Fibroblast of skin of back (primary cell): ENCODE data around the gene ACYP2.
A peak's percentile ranks its signal among the peaks of the same experiment; 100 is the strongest.
"Not testable (repeated sequence)": the region's sequence is repeated elsewhere in the genome, so short reads cannot be mapped to it uniquely, and the experiment has no call there.

ENCODE experiments used
- DNase-seq: peaks from one replicate; pipeline ENCODE4 v3.0.0-alpha.2; 2013

Gene ACYP2

DNA sequence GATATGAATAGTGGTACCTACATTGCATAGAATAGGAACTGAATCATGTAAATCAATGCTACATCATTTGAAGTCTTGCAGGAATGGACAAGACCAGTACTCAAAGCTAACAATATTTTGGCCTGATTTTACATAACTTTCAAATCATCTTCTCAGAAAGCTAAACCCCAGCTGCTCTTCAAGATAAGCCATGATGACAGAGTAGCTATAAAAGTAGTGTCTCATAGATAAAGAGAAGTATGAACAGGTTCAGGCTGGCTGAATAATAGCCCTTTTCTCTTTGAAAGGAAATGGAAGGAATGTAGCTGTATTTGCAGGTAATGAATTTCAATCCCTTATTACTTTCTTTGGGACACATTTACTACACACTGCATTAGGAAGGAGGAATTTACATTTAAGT is 112.4 kb downstream of the ACYP2 start:
- no peak for DNase-seq

DNA sequence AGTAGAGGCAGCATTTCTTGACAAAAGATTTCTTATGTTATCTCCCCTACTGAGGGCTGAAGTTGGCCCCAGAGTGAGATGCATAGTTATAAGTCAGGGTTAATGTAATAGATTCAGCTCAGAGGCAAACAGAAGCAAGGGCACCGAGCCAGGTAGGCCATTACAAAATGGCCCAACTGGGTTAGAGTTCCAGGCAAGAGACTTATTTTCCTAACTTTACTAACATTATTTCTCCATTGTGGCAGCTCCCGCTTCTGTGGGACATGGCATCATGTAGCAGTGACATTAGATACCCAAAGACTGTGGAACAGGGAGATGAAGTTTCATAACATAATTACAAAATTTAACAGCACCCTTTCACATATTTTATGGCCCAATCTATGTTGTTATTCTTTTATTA is 113.5 kb downstream of the ACYP2 start:
- no peak for DNase-seq

DNA sequence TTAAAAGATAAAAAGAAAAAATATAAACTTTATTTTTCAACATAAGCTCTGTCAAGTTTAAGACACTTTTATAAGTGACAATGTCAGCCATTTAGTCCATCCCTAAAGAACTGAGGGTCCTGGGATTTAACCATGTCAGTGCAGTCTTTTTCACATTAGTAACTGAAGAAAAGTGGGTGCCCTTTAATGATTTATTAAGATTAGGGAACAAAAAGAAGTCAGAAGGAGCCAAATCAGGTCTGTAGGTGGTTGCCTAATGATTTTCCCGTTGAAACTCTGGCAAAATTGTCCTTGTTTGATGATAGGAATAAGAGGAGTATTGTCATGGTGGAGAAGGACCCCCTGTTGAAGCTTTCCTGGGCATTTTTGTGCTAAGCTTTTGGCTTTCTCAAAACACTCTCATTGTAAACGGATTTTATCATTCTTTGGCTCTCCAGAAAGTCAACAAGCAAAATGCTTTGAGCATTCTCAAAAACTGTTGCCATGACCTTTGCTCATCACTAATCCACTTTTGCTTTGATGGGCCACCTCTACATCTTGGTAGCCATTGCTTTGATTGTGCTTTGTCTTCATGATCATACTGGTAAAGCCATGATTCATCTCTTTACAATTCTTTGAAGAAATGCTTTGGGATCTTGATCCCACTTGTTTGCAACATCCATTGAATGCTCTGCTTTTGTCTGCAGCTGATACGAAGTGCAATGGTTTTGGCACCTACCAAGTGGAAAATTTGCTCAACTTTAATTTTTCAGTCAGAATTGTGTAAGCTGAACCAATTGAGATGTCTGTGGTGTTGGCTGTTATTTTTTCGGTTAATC is 118.6 kb downstream of the ACYP2 start:
- DNase-seq = no peak

DNA sequence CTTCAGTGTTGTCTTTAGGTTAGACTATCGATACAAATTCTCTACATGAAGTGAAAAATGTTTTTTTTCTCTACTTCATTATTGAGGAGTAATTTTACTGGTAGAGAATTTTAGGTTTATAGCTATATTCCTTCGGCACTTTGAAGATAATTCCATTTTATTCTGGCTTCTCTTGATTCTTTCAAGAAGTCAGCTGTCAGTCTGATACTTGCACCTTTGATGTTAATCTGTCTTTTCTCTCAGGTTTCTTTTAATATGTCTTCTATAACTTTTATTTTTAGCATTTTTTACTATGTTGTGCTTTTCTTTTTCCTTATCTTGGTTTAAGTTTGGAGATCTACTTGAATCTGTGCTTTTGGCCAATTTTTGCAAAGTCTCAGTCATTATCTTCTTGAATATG is 122.0 kb downstream of the ACYP2 start:
- no peak for DNase-seq

DNA sequence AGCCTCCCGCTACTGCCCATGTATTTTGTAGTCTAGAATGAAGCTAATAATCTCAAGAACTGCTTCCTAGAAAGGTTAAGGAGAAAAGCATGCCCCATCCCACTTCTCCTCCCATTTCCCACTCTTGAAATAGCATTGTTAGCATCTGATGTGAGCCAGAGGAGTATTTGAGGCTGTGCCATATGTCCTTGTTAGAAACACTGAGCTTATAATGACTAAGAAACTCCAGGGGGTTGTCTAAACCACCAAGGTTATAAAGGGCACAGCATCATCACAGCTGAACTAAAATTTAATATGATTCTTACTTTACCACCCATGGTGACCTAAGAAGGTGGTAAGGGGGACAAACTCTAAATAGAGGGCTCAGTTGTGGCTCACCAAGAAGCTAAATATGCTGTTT is 124.0 kb downstream of the ACYP2 start:
- DNase-seq = peak; percentile 95

DNA sequence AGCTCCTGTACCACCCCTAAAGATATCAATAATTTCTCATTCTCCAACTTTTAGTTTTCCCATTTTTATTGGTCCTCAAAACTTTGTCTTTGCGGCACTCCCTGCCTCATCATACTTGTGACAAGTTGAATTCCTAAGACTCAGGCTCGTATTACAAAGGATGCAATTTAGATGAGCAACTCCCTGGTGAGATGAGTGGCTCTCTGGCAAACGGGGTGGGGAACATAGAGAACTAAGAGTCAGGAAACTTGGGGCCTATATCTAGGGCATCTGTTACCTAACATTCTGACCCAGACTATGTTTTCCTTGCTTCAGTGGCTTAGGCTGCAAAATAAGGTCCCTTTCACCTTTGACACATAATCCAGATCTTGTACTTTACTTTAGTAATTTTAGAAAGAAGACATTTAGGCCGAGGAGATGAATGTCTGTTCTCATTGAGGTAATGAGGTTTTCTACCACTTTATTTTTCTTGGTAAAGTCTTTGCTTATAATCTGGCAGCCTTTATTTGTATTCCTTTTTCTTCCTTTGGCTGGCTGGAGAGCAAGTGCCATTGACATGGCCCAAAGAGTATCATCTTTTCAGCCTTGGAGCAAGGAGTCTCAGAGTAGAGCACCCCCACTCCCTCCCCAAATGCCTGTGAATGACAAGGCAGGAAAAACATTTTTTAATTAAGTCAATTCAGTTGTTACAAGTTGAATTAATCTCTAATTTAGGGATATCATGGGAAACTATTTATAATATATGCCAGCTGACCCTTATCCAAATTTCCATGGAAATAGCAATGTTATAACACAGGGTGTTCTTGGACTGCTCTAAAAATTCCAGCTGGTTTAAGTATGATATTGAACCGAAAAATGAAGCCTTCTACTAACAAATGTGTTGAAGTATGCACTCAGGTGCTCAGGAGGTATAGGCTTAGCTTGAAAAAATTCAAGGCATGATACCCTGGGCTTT is 125.4 kb downstream of the ACYP2 start:
- peak; percentile 81 for DNase-seq

DNA sequence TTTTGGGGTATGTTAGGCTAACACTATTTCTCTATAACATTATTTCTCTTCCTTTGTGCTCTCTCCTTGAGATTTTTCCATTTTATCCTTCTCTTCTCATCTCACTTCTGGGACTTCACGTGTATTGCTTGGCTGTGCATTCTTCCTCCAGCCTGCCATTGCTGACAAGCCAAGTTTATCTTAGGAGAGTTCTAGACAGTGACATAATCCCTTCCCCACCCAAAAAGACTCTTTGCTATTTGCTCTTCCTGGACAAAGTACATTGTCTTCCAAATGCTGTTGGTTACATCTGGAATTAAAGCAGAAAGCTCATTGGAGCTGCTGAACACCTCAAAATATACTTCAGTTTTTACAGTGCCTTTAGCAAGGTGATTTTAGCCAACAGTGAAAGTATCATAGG is 131.7 kb downstream of the ACYP2 start:
- DNase-seq = peak; percentile 43

DNA sequence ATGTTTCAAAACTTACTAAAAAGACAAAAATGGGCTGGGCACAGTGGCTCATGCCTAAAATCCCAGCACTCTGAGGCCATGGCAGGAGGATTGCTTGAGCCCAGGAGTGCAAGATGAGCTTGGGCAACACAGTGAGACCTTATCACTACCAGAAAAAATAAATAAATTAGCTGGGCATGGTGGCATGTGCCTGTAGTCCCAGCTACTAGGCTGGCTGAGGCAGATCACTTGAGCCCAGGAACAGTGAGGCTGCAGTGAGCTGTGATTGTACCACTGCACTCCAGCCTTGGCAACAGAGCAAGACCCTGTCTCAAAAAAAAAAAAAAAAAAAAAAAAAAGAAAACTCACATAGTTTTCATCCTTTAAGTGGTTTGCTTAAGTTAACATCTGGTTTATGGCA is 134.2 kb downstream of the ACYP2 start:
- no peak for DNase-seq

DNA sequence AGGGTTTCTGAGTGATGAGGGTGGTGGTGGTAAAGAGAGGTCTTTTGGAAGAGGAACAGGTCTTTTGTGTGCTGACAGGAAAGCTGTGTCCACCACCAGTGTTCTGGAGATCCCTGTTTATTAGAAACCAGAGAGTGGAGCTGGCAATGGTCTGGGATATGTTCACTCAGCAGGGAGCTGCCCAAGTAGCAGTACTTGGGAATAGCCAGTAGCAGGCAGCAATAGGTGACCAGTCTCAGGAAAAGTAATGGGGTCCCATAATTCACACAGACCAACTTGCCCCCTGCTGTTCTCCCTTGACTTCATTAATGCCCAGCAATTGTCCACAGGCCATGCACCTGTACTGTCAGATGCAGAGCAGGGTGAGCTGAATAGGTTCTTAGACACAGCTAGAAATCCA is 138.8 kb downstream of the ACYP2 start:
- no peak for DNase-seq

DNA sequence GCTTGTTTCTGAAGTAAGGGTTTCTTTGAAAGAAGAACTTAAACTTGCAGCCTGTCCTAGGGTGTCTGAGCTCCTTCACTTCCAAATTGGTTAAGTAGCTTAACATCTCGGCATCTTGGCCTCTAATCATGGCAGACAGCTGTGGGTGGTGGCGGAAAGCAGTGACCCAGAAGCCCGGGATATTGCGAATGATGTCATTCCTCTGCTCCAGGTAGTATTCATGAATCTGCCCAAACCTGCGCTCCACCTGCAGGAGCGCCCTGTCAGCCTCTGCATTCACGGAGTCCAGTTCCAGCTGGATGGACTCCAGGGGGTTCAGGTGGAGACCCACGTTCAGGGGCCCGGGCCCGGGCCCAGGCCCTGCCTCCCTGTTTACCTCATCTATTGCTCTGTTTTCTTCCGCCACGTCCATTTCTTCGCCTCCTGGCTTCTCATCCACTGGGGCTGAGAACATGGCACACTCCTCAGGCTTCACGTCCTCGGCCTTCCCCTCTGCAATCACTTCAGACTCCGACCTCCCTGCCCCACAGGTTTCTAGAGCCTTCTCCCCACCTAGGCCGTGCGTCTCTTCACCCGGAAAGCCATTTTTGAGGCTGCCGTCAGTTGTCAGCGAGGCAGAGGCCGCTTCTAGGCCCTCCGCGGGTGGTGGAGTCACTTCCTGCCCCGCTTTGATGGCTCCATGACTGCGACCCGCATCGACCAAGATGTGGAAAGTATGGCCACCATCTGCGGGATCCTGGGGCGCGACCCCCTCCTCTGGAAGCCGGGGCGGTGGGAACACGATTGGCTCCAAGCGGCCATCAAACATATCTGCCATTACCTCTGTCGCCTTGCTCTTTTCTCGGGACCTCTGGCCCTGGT is 140.0 kb downstream of the ACYP2 start:
- DNase-seq = no peak

DNA sequence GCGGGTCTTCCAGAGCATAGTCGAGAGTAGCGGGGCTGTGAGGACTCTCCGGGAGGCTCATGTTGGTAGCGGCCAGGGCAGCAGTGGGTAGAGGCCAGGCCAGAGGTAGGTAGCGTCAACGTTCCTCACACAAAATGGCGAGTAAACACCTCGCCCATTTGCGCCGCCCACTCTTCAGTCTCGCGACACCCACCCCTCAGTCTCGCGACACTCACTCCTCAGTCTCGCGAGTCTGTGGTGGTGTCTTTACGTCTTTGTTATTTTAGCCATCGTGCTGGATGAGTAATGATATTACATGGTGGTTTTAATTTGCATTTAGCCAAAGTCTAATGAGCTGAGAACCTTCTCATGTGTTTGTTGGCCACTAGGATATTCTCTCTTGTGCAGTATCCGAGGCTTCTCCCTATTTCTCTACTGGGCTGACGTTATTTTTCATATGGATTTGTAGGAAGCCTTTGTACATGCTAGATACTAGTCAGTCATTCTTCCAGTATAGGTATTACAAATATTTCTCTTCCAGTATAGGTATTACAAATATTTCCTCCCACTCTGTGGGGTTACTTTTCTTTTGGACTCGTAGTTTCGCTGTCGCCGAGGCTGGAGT is 140.8 kb downstream of the ACYP2 start, which contains the start of gene TSPYL6:
Gene TSPYL6, minus strand, starts transcription at position 139 of the 604 bp plus-strand sequence. Its CDS starts 78 bp downstream, at position 61.
- no peak for DNase-seq

DNA sequence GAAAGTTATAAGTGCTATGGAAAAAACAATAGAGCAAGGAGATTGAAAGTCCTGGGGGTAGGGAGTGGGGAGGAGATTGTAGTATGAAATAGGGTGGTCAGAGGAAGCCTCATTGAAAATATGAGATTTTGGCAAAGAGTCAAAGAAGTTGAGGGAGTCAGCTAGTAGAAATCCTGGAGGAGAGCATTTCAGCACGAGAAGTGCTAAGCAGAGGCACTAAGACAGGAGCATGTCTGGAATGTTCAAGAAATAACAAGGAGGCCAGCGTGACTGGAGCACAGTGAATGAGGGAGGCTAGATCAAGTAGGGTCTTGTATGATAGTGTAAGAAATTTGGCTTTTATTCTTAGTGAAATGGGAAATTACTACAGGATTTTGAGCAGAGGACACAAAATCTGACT is 142.8 kb downstream of the ACYP2 start:
- peak; percentile 90 for DNase-seq

DNA sequence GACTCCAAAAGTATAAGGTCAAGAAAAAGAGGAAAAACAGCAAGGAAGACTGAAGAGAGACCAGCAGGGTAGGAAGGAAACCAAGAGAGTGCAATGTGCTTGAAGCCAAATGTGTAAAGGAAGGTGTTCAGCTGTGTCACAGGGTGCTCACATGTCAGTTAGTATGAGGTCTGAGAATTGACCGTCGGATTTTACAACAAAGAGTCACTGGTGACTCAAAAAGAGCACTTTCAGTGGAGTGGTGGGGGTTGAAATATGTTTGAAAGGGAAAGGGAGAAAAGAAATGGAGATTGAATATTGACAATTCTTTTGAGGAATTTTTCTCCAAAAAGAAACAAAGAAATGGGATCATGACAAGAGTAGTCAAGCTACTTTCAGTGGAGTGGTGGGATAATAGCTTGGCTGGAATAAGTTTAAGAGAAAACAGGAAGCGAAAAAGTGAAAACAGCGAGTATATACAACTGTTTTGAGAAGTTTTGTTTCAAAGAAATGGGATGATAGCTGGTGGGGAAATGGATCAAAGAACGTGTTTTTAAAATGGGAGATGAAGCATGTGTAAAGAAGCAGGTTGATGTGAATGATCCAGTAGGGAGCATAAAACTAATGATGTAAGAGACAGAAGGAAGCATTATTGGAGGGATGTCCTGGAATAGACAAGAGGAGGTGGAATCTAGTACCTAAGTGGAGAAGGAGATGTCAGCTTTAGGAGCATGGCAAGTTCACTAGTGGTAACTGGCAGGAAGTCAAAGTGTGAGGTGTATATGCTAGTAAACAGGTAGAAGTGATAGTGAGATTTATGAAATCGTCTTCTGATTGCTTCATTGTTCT is 144.2 kb downstream of the ACYP2 start:
- DNase-seq = peak; percentile 16

DNA sequence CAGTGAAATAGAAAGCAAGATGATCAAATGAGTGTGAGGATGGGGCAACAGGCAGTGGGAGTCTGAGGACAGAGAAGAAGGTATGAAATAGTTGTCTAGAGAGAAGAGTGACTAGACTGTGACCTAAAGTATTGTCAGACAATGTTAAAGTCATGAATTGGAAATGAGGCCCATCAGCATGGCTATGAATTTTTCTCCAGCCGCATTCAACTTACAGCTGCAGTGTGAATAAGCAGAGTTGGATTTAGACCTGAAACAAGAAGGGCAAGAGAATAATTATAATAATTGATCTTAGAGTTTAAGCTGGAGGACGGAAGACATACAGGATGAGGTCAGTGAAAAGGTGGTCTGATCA is 144.8 kb downstream of the ACYP2 start:
- DNase-seq = no peak

DNA sequence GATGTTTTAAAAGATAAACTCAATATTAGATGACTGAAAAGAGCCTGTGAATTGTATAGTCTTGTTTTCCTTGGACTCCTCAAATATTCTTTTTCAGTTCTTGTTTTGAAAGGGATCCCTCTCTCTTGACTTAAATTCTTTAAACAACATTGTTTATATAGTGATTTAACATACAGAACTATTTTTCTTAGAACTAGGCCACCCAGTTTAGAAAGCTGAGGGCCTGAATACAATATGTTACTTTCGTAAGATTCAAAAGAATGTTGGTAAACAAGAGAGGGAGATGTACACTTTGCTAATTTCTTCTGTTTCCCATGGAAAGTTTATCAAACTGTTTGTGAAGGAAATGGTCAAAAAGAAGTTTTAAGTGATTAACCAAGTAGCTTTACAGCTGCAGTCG is 146.1 kb downstream of the ACYP2 start:
- DNase-seq = peak; percentile 58

DNA sequence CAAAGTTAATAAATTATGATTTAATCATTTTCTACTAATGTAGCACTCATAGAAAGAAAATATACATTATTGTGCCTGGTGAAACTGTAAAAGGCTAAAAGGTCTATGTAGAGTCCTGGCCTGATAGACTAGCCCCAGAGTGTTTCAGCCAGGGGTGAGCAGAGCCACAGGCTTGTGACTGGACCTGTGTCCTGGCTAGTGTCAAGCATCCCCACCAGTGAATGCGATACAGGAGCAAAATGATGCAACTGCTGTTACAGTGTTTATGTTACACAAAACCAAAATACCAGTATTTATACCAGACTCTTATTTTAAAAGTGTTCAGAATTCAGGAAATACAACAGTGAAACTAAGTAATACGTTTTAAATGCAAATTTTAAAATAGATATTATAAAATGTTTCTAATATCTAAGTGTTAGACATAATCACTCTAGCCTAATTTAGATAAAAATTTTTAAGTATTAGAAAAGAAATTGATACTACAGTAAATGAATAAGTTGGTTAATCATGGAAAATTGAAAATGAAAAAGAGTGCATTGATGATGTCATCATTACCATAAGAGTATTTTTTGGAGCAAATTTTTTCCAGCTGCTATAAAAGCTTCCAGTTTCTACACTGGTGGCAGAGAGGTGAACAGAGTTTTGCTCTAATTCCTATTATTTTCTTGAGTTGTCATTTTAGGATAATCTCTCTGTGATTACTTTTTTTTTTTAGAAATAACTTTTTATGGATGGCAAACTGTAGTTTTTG is 146.8 kb downstream of the ACYP2 start:
- peak; percentile 12 for DNase-seq

DNA sequence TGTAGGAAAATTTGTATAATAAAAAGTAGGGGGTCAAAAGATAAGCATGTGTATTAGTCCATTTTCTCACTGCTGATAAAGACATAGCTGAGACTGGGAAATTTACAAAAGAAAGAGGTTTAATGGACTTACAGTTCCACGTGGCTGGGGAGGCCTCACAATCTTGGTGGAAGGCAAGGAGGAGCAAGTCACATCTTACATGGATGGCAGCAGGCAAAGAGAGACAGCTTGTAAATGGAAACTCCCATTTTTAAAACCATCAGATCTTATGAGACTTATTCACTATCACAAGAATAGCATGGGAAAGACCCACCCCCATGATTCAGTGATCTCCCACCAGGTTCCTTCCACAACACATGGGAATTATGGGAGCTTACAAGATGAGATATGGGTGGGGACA is 149.7 kb downstream of the ACYP2 start:
- not testable (repeated sequence) for DNase-seq

DNA sequence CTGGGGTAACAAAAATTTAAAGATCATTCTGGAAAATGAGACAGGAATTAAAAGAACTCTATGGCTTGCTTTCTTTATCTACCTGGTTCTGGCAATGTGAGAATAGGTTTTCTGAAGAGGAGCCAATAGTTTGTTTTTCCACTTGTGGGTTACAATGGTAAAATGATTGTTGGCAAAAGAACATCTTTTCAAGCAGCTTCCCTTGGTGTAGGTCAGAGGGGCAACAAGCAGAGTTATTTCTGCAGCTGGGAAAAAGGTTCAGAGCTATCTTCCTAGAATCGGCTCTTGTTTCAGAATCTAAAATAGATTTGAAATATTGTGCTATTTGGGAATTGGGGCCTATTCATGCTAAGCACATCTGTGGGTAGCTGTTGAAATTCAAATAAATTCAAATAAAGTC is 152.2 kb downstream of the ACYP2 start:
- no peak for DNase-seq

DNA sequence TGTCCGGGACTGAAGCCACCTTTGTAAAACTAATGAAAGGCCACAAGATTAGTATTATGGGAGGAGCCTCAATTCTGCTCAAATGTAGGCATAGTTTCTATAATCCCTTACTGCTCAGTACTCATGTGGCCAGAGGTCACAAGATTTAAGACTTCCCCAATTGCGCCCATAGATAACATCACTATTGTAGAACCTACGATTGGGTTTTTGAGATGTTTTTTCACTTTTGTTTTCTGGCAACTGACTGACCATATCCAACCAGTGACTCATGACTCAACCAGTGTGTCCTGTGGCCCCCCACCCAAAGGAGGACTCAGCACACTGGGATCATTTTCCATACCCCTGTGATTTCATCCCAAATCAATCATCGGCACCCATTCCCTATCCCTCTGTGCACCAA is 155.8 kb downstream of the ACYP2 start:
- DNase-seq = no peak

DNA sequence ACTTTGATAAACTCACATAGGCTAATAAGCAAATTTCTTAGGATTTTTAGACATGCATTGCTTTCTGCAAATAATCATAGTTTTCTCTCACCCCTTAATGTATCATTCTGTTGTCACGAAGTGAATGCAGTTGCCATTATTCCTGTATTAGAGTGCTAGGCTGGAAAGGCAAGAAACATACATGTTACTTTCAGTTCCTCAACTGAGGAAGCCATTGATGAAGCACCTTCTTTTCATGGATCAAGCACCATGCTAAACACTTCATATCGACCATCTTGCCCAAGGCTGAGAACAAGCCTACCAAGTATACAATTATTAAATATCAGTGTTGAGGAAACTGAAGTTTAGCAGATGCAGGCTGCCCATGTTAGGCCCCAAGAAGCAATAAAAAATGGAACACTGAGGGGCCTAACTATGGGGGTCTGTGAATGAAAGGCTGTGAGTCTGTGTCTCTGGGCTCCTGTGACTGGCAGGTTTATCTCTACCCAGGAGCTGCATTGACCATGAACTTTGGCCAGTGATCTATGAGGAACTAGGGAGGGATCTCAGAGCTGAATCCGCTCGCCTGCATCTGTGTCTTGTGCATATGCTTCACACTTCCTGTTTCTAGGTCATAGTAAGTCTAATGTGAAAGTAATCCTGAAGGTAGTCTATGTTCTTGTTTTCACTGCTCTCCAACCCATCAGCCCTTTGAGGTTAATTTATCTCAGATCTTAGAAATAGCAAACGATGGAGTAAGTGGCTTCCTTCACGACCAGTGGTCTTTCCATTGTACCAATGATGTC is 156.6 kb downstream of the ACYP2 start:
- no peak for DNase-seq
